ENCODE results near the gene ZC3H14. TPM values are rescaled to one million over a fixed set of nuclear protein-coding genes. Genes with fewer than 3 reads are reported as not detected.
"Not testable (repeated sequence)": the region's sequence is repeated elsewhere in the genome, so short reads cannot be mapped to it uniquely, and the experiment has no call there.

The ZC3H14 gene
- total and polyA plus RNA-seq, 7 donors: 23.4 to 89.5 (median 80.4) TPM

GRCh38 chr14:88519907-88520306 is 42.9 kb upstream of the ZC3H14 start:
- intact Hi-C loops (cut with DNase I): no loop called here
- Histone ChIP-seq H3K9me3 (no peaks in the 10 kb centered on the region), H3K4me3 (no peak overlapping the region), H3K27me3 (no peaks in the 10 kb centered on the region), H3K36me3 (peaks cover 0 to 20% (median 5%) of the 10 kb centered on the region in 4 donors), H3K27ac (no peak overlapping the region), H3K4me1 (peaks cover 0 to 7% (median 2%) of the 10 kb centered on the region in 4 donors)
- no peak for TF ChIP-seq POLR2AphosphoS5 (IDR thresholded peaks at IDR 0.05)
- TF ChIP-seq EP300 (IDR thresholded peaks at IDR 0.05): no peak
- TF ChIP-seq, protein P1, sequence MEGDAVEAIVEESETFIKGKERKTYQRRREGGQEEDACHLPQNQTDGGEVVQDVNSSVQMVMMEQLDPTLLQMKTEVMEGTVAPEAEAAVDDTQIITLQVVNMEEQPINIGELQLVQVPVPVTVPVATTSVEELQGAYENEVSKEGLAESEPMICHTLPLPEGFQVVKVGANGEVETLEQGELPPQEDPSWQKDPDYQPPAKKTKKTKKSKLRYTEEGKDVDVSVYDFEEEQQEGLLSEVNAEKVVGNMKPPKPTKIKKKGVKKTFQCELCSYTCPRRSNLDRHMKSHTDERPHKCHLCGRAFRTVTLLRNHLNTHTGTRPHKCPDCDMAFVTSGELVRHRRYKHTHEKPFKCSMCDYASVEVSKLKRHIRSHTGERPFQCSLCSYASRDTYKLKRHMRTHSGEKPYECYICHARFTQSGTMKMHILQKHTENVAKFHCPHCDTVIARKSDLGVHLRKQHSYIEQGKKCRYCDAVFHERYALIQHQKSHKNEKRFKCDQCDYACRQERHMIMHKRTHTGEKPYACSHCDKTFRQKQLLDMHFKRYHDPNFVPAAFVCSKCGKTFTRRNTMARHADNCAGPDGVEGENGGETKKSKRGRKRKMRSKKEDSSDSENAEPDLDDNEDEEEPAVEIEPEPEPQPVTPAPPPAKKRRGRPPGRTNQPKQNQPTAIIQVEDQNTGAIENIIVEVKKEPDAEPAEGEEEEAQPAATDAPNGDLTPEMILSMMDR (IDR thresholded peaks at IDR 0.05): no peak
- no peak for TF ChIP-seq POLR2A (IDR thresholded peaks at IDR 0.05)
- no peak for DNase-seq
- WGBS, 2 donors: 57 to 84% methylated on average over 2 of the region's 2 CpGs

DNA sequence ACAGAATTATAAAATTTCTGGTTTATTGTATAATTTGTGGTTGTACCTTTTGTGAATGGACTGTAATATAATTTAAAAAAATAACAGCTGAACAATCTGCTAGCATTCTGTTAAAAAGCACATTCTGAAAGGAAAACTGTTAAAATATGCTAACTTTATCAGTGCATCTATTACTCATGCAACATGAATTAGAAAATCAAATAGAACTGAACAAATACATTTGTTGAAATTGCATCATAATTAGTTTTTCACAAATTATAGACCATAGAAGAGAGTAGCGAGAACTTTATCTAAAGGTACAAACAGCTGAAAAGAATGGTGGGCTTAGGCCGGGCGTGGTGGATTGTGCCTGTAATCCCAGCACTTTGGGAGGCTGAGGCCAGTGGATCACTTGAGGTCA is 41.0 kb upstream of the ZC3H14 start:
- Histone ChIP-seq H3K4me1 (peaks cover 0 to 7% (median 2%) of the 10 kb centered on the region in 4 donors), H3K27me3 (no peaks in the 10 kb centered on the region), H3K9me3 (no peaks in the 10 kb centered on the region), H3K4me3 (no peak overlapping the region), H3K27ac (no peak overlapping the region), H3K36me3 (peaks cover 0 to 2% (median under 1%) of the 10 kb centered on the region in 4 donors)
- intact Hi-C loops (cut with DNase I): no loop called here
- WGBS, 2 donors: 78 to 92% methylated on average over 3 of the region's 3 CpGs
- TF ChIP-seq POLR2A (IDR thresholded peaks at IDR 0.05): no peak
- no peak for TF ChIP-seq POLR2AphosphoS5 (IDR thresholded peaks at IDR 0.05)
- TF ChIP-seq, protein P1 (IDR thresholded peaks at IDR 0.05): no peak
- TF ChIP-seq EP300 (IDR thresholded peaks at IDR 0.05): no peak
- no peak for DNase-seq

DNA sequence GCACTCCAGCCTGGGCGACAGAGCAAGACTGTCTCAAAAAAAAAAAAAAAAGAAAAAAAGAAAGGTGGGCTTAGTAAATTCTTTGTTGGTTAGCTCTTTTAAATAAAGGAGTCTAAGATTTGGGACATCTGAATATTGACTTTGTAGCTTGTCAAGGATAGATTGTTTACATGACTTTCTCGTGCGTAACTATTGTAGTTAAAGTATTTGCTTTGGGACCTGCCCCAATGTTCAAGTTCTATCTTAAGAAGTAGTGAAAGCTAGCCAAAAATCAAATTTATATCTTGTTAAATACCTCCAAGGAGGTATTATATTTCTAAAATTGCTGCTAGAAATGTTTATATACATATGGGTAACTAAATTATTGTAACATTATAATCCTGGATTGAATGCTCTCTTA is 40.4 kb upstream of the ZC3H14 start:
- H3K27me3 ChIP-seq: no peaks in the 10 kb centered on the region
- H3K4me3 ChIP-seq: no peak overlapping the region
- H3K36me3 ChIP-seq: no peaks in the 10 kb centered on the region
- H3K27ac ChIP-seq: no peak overlapping the region
- 37 to 74% methylated on average over 3 of the region's 3 CpGs for WGBS, 2 donors
- no peak for DNase-seq
- TF ChIP-seq, protein P1 (IDR thresholded peaks at IDR 0.05): no peak
- TF ChIP-seq POLR2A (IDR thresholded peaks at IDR 0.05): no peak
- no peak for TF ChIP-seq EP300 (IDR thresholded peaks at IDR 0.05)
- TF ChIP-seq POLR2AphosphoS5 (IDR thresholded peaks at IDR 0.05): no peak
- intact Hi-C loops (cut with DNase I): no loop called here
- peaks cover 0 to 7% (median 2%) of the 10 kb centered on the region in 4 donors for H3K4me1 ChIP-seq
- H3K9me3 ChIP-seq: no peaks in the 10 kb centered on the region

DNA sequence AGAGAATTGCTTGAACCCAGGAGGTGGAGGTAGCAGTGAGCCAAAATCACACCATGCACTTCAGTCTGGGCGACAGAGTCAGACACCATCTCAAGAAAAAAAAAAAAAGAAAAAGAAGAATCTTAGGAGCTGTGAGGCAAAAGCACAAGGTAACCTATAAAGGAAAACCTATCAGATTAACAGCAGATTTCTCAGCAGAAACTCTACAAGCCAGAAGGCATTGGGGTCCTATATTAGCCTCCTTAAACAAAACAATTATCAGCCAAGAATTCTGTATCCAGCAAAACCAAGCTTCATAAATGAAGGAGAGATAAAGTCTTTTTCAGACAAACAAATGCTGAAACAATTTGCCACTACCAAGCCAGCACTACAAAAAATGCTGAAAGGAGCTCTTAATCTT is 32.9 kb upstream of the ZC3H14 start:
- H3K36me3 ChIP-seq; DNase-seq; H3K4me1 ChIP-seq; H3K27ac ChIP-seq; intact Hi-C loops (cut with DNase I); H3K27me3 ChIP-seq; H3K9me3 ChIP-seq; H3K4me3 ChIP-seq: not testable (repeated sequence)
- 96 to 100% methylated on average over 1 of the region's 1 CpG for WGBS, 2 donors

DNA sequence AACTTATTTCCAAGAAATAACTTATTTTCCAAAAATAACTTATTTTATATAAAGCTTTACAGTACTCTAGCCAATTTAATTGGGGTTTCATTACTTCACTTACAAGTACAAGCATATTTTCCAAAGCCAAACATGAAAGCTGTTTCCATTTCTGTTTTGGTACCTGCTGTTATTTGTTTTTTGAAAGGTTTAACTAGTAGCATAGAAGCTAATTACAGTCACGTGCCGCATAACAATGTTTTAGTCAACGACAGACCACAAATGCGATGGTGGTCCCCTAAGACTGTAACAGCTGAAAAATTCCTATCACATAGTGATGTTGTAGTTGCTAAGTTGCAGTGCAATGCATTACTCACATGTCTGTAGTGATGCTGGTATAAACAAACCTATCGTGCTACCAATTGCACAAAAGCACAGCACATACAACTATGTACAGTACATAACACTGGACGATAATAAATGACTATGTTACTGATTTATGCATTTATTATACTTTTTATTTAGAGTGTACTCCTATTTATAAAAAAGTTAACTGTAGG is 29.7 kb upstream of the ZC3H14 start:
- TF ChIP-seq, protein P1 (IDR thresholded peaks at IDR 0.05): no peak
- TF ChIP-seq POLR2A (IDR thresholded peaks at IDR 0.05) (no peak), EP300 (IDR thresholded peaks at IDR 0.05) (no peak), POLR2AphosphoS5 (IDR thresholded peaks at IDR 0.05) (no peak)
- 82 to 89% methylated on average over 6 of the region's 6 CpGs for WGBS, 2 donors
- H3K9me3 ChIP-seq: peaks cover 0 to 4% (median under 1%) of the 10 kb centered on the region in 4 donors
- H3K27me3 ChIP-seq: no peaks in the 10 kb centered on the region
- H3K4me1 ChIP-seq: peaks cover 0 to 23% (median 7%) of the 10 kb centered on the region in 4 donors
- no peak for DNase-seq
- H3K36me3 ChIP-seq: peaks cover 0 to 5% (median 0%) of the 10 kb centered on the region in 4 donors
- intact Hi-C loops (cut with DNase I): no loop called here
- no peak overlapping the region for H3K27ac ChIP-seq
- no peak overlapping the region for H3K4me3 ChIP-seq

All from sigmoid colon (tissue), 7 donors.